Kidney glomerular epithelial cell (primary cell): Measurements from ENCODE around the gene TOX2.

ENCODE experiments used
- DNase-seq: peaks from one replicate; lab custom pipeline; 2025; lab: John Stamatoyannopoulos, UW

The TOX2 gene

GRCh38 chr20:43938932-43939761, 24.5 kb downstream of the TOX2 start:
- peak; percentile 98 for DNase-seq

DNA sequence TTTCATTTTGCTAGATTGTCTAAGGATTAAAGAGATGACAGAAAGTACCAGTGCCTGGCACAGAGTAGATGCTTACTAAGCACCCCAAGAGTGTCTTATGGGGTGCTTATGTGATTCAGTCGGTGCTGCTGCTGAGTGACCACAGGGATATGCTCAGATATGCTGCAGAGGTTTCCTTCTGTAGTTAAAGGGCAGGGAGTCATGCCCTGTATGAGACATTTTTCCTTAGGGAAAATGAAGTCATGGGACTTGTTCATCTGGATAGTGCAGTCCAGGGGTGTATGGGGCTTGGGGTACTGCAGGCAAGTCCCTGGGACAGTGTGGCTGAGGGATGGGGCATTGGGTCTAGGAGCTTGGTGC, 25.1 kb downstream of the TOX2 start:
- DNase-seq = no peak

- no peak for DNase-seq
These were observed 26.0 kb downstream of the TOX2 start for GRCh38 chr20:43940518-43941225.

DNA sequence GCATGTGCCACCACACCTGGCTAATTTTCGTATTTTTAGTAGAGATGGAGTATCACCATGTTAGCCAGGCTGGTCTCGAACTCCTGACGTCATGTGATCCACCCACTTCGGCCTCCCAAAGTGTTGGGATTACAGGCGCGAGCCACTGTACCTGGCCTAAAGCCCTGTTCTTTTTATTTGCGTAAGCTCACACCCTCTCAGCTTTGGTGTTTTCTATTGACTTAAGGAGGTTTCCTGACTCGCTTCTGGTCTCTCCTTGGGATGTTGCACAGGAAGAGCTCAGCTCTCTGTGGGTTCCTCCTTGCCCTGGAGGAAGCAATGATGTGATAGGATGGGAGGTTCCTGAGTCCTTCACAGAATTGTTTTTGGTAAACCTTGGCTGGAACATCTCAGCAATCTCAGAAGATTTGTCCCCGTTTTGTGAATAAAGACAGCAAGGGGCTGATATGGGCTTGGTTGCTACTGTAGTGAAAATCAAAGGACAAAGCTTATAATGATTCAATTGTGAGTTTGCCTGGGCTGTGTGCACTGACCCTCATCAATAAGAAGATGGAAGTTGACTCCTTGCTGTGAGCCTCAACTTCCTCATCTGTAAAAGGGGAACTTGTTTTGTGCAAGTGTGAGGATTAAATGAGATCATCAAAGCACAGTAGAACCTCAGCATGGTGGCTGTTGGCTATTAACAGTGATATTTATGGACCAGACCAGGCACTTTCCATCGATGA, 27.0 kb downstream of the TOX2 start:
- no peak for DNase-seq

DNA sequence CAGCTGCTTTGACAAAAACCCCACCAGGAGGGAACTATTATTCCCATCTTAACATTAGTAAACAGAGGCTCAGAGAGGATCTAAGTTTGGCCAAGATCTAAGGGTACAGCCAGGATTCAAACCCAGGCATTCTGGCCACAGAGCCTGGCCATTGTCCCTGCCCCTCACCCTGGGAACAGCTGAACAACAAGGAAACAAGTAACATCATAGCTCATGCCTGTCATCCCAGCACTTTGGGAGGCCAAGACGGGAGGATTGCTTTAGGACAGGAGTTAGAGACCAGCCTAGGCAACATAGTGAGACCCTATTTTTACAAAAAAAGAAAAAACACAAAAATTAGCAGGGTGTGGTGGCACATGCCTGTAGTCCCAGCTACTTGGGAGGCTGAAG, 27.5 kb downstream of the TOX2 start:
- DNase-seq = no peak

GRCh38 chr20:43942667-43943285, 28.1 kb downstream of the TOX2 start:
- peak; percentile 28 for DNase-seq

- no peak for DNase-seq
These were observed 29.1 kb downstream of the TOX2 start for GRCh38 chr20:43943725-43944124.

- DNase-seq = no peak
These were observed 30.1 kb downstream of the TOX2 start for GRCh38 chr20:43944653-43945235.

DNA sequence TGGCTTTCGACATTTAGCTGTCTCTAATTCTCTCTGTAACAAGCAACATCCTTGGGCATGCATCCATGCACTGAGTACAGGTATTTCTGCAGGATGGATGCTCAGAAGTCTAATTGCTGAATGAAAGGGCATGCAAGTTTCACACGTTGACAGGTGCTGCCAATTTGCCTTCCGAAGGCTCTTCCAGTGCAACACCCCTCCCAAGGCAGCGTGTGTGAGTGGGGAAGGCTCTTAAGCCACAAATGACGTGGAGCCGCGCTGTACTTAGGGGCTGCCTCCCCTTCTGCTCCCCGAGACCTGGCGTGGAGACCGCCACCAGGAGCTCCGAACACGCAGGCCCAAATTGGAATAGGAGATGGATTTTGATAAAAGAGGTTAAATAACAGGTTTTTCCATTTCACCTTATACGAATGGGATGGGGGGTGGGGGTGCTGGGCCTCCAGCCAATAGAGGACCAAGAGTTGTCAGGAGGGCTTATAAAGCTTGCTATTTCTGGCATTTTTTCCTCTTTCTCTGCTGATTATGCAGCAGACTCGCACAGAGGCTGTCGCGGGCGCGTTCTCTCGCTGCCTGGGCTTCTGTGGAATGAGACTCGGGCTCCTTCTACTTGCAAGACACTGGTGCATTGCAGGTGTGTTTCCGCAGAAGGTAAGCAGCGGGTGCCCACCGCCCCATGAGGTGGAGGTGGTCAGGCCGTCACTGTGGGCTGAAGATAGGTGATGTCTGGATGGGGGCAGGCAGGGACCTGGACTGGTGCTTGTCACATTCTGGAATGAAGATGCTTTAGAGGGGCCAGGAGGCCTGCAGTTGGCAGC, 30.9 kb downstream of the TOX2 start:
- no peak for DNase-seq

GRCh38 chr20:43946206-43946491, 31.5 kb downstream of the TOX2 start:
- no peak for DNase-seq

GRCh38 chr20:43946659-43947315, 32.1 kb downstream of the TOX2 start:
- DNase-seq = no peak

DNA sequence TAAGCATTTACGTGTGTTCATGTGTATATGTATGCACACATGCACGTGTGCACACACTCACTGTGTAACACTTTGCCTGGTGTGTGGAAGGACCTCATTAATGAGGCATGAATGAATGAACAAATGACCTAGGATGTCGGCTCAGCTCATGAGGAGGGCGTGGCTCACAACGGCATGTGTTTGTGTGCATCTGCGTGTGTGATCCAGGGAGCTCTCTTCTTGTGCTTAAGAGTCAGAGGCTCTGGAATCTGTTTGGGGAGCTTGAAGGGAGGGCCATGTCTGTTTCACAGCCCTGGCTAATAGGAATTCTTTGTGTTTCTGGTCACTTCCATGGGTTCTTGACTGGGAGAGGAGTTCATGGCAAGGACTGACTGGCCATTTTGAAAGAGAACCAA, 32.7 kb downstream of the TOX2 start:
- DNase-seq = no peak

DNA sequence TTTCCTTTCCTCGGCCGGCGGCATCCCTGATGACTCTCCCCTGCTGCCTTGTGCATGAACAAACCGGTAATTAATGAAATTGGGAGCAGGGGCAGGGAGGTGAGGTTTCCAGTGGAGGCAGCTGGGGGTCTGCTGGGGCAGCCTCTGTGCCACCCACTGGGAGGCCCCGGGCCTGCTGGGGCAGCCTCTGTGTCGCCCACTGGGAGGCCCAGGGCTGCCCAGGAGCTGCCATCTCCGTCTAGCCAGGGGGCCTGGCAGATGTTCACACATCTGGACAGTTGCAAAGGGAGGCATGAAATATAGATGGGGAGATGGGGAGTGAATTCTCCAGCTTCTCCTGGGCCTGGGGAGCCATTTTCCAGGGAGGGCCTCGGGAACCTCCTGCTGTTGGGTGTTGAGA, 33.8 kb downstream of the TOX2 start:
- DNase-seq = no peak

DNA sequence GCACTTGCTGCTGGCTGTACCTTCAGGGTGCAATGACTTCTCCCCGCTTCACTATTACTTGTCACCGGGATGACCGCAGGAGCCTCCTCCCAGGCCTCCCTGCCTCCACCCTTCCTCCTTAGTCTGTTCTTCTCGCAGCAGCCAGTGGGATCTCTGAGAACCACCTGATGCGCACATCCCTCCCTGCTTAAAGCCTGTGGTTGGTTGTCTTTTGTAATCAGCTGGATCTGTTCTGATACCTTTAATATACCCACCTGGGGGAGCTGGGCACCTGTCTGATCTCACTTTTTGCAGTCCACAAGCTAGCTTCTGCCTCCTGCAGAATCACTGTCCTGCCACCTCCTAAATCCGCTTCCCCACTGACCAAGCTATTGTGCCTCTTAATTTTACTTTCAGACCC, 34.6 kb downstream of the TOX2 start:
- DNase-seq = no peak

- no peak for DNase-seq
These were observed 35.3 kb downstream of the TOX2 start for GRCh38 chr20:43949741-43950618.

GRCh38 chr20:43953919-43954592, 39.4 kb downstream of the TOX2 start:
- no peak for DNase-seq

DNA sequence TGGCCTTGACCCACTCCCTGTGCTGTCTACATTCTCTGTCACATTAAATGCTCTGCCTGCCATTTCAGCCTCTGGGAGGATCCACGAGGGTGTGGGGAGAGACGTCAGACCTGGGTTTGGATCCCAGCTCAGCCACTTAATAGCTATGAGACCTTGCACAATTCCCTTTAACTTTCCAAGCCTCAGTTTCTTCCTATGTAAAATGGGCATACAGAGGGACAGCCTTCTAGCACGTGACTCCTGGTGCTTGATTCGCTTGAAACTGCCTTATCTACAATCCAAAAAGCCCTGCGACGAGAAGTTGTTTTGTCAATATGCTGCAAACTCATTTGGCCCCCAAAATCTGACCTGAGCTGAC, 40.0 kb downstream of the TOX2 start:
- DNase-seq = no peak

DNA sequence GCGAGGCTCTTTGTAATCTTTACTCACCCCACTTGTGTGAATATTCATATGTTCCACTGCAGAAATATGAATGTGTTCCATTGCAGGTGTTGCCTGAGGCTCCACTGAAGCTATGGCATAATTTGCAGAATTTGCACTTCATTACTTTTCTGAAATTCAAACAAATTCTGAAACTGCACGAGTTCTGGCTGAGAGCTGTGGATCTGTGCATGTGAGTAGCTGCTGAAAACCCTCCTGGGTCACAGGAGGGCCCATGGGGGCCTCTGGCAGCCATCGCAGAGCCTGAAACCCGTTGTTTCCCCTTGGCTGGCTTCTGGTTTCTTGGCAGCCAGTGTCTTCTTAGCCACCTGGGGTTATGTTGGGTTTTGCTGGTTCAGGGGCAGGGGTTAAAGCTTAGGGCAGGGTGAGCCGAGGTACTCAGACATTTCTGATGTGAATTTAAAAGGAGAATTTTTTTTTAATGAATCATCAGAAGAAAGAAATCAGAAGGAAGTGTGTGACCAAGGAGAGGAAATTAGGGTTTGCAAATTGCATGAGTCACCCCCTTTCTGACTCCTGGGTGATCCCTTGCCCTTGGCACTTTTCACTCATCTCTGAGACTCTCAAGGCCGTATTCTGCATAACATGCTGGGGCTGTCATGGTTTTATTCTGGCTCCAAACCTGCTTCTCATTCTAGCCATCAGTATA, 40.6 kb downstream of the TOX2 start:
- DNase-seq = peak; percentile 71

DNA sequence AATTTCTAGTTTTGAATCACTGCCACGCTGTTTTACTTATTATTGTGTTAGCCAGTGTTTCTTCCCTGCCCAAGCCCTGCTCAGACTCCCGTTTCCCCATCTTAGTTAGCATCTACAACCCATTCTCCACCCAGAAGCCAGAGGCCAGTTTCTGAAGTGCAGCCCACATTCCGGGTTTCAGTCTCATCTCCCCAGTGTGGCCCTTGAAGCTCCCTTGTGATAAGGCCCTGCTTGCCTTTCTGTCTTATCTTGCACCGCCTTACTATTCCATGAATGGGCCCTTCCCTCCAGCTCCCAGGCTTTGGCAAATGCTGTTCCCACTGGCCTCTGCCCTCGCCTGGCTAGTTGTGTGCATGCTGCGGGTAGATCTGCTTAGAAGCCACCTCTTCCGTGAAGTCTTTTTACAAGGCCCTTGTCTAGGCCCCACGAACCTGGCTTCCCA, 41.1 kb downstream of the TOX2 start:
- no peak for DNase-seq
